Psoas muscle (tissue), 8 donors: ENCODE results near the gene PDE8B. TPM values are rescaled to one million over a fixed set of nuclear protein-coding genes. Genes with fewer than 3 reads are reported as not detected.

Source experiments
- ATAC-seq, 4 donors: fragments of 200-7000 bp; cut with Tn5 transposase; one replicate each; pipeline ENCODE4 v1.9.1; 2020; ENCODE audit warnings: moderate library complexity in 3 of 4, mild to moderate bottlenecking in 2 of 4
- DNase-seq, 2 donors: peaks; one replicate each; pipeline ENCODE4 v3.0.0-alpha.2; 2020
- H3K27ac ChIP-seq: fragments of 200-600 bp; one replicate; pipeline ENCODE4 v1.8.0; 2022
- H3K27me3 ChIP-seq, 3 donors: fragments of 200-600 bp in 1 of 3; one replicate each; pipeline versions ENCODE4 v1.6.1 to v1.8.0; 2013 to 2022; ENCODE audit warnings: low read length in 2 of 3, mild to moderate bottlenecking in 2 of 3, moderate library complexity in 1 of 3; ENCODE audit not compliant: insufficient read depth in 3 of 3
- H3K36me3 ChIP-seq, 2 donors: fragments of 200-600 bp in 1 of 2; one replicate each; pipeline versions ENCODE4 v1.6.1 to v1.8.0; 2013 to 2022; ENCODE audit warnings: low read depth in 1 of 2, mild to moderate bottlenecking in 1 of 2, moderate library complexity in 1 of 2; ENCODE audit not compliant: insufficient read depth in 1 of 2
- H3K4me1 ChIP-seq: fragments of 200-600 bp; one replicate; pipeline ENCODE4 v1.8.0; 2022
- H3K4me3 ChIP-seq: fragments of 200-600 bp; one replicate; pipeline ENCODE4 v1.8.0; 2022; ENCODE audit warnings: mild to moderate bottlenecking
- H3K9me3 ChIP-seq: fragments of 200-600 bp; one replicate; pipeline ENCODE4 v1.8.0; 2022
- WGBS, 3 donors: extraction: QIAGEN DNeasy Blood & Tissue Kit; methylation state at CpG; one replicate each; pipeline versions ENCODE4 v1.1.6 to v1.1.7; 2013; 5-methylcytosine and 5-hydroxymethylcytosine counted together
- intact Hi-C, 2 donors: fragments of 100-400 bp; cut with DNase I; formaldehyde crosslinking; loops; one replicate each; pipeline versions ENCODE4 v1.11.0 to v1.14.2; 2022
- polyA plus RNA-seq, 3 donors: library from polyadenylated mRNA; stranded (reverse); fragments of 200-250 nt; gene quantifications; one replicate each; pipeline ENCODE4 v1.2.3, GENCODE V29; 2013
- total RNA-seq, 4 donors: library from RNA; stranded (reverse); fragmentation: NEBNext Ultra II Directional in 2 of 4; extraction: Animal tissue kit (Norgen Biotek cat#: 25700) in 2 of 4; gene quantifications; one replicate each; pipeline versions ENCODE4 v1.2.1 to v1.2.4, GENCODE V29; 2021 to 2023
- TF ChIP-seq, protein P1 (sequence below): fragments of 200-600 bp; IDR thresholded peaks from one replicate; pipeline ENCODE4 v1.8.0; 2022; ENCODE audit warnings: antibody characterized with exemption
- donor health status: healthy with polysubstance abuse.
- donor health status: DM: no; HTN: no; CAD: no; lungs with moderate emphysema.
- donor health status: Bipolar disorder and iron deficiency.
- donor health status: healthy.
- donor health status: DM: yes; HTN: yes; CAD: no.
- donor health status: DM: no; HTN: no; CAD: no.
- donor health status: DM: no; HTN: no; CAD: no.
- donor health status: DM: yes; HTN: yes; CAD: no.

Gene PDE8B
- total and polyA plus RNA-seq, 7 donors = 0.12 to 2.9 (median 0.46) TPM

DNA sequence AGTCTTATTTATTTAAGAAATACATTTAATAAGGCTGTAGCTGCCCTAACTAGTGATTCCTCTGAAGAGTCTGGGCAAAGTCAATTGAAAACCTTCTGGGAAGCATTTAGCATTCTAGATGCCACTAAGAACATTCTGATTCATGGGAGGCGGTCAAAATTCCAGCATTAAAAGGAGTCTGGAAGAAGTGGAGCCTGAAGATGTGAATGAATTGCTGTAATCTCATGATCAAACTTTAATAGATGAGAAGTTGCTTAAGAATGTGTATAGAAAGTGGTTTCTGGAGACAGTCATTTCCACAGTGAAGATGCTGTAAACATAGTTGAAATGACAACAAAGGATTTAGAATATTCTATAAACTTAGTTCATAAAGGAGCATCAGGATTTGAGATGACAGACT is 220.2 kb downstream of the PDE8B start:
- Histone ChIP-seq H3K4me3 (no peak overlapping the region), H3K36me3 (peaks cover 11 to 85% of the 10 kb centered on the region in 2 donors), H3K4me1 (no peaks in the 10 kb centered on the region), H3K27ac (no peak overlapping the region), H3K27me3 (no peaks in the 10 kb centered on the region), H3K9me3 (no peaks in the 10 kb centered on the region)
- ATAC-seq (no peak), DNase-seq (no peak)
- TF ChIP-seq, protein P1, sequence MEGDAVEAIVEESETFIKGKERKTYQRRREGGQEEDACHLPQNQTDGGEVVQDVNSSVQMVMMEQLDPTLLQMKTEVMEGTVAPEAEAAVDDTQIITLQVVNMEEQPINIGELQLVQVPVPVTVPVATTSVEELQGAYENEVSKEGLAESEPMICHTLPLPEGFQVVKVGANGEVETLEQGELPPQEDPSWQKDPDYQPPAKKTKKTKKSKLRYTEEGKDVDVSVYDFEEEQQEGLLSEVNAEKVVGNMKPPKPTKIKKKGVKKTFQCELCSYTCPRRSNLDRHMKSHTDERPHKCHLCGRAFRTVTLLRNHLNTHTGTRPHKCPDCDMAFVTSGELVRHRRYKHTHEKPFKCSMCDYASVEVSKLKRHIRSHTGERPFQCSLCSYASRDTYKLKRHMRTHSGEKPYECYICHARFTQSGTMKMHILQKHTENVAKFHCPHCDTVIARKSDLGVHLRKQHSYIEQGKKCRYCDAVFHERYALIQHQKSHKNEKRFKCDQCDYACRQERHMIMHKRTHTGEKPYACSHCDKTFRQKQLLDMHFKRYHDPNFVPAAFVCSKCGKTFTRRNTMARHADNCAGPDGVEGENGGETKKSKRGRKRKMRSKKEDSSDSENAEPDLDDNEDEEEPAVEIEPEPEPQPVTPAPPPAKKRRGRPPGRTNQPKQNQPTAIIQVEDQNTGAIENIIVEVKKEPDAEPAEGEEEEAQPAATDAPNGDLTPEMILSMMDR = no peak
- WGBS, 3 donors = 97 to 100% (median 100%) methylated on average over 1 of the region's 1 CpG
- intact Hi-C loops = no loop called here

DNA sequence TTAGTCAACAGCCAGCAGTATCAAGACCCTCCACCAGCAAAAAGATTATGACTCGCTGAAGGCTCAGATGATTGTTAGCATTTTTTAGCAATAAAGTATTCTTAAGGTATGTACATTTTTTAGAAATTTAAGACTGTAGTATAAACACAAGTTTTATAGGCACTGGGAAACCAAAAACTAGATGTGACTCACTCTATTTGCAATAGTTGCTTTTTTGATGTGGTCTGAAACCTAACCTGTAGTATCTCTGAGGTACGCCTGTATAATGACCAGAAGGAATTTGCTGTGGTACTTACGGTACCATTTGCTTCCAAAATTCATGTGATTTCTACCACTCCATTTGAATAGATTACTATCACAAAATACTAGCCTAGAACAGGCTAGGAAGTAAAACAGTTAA is 220.8 kb downstream of the PDE8B start:
- Histone ChIP-seq H3K4me3 (no peak overlapping the region), H3K27ac (no peak overlapping the region), H3K4me1 (no peaks in the 10 kb centered on the region), H3K36me3 (peaks cover 11 to 85% of the 10 kb centered on the region in 2 donors), H3K27me3 (no peaks in the 10 kb centered on the region), H3K9me3 (no peaks in the 10 kb centered on the region)
- DNase-seq (no peak), ATAC-seq (no peak)
- 96 to 100% (median 98%) methylated on average over 3 of the region's 3 CpGs for WGBS, 3 donors
- TF ChIP-seq, protein P1 = no peak
- intact Hi-C loops = no loop called here

DNA sequence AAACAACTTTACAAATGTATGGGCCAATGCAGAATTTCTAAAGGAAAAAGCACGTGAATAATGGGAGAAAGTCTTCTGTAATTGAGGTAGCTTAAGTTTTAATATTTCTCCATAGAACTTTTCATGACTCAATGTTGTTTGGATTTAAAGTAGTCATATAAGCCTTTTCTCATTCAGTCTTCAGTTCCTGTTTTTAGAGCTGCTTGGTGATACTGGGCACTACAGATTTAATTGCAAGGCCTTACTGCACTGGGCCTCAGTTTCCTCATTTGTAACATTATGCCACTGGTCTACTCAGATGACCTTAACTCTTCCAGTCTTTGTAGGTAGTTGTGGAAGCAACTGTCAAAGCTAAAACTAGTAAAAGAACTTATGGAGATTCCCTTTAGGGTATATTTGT is 221.2 kb downstream of the PDE8B start:
- intact Hi-C loops = no loop called here
- TF ChIP-seq, protein P1 = no peak
- DNase-seq (no peak), ATAC-seq (no peak)
- H3K9me3 ChIP-seq = no peaks in the 10 kb centered on the region
- no peak overlapping the region for H3K27ac ChIP-seq
- no peaks in the 10 kb centered on the region for H3K4me1 ChIP-seq
- no peak overlapping the region for H3K4me3 ChIP-seq
- WGBS, 3 donors = 91 to 100% (median 96%) methylated on average over 1 of the region's 1 CpG
- peaks cover 7 to 85% of the 10 kb centered on the region in 2 donors for H3K36me3 ChIP-seq
- no peaks in the 10 kb centered on the region for H3K27me3 ChIP-seq

DNA sequence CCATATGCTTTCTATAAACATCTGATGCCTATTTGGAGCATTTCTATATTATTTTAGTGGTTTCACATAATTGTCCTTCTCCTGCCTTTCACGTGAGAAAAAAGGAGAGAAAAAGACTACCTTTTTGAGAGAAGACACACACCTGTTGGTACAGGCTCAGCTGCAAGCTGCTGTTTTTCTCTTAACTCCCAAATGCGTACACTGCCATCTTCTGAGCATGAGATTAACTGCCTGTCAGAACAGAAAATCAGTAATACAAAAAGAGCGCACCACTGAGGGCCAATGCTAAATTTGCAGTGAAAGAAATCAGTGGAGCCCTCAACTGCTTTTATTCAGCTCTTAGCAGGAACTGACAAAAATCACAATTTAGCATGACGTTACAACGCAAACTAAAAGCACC is 226.7 kb downstream of the PDE8B start:
- no peak for DNase-seq
- Histone ChIP-seq H3K4me3 (no peak overlapping the region), H3K36me3 (peaks cover 6 to 78% of the 10 kb centered on the region in 2 donors), H3K27me3 (no peaks in the 10 kb centered on the region), H3K27ac (no peak overlapping the region), H3K4me1 (no peaks in the 10 kb centered on the region), H3K9me3 (no peaks in the 10 kb centered on the region)
- no peak for ATAC-seq
- WGBS, 3 donors = 82 to 83% (median 83%) methylated on average over 5 of the region's 5 CpGs
- intact Hi-C loops = no loop called here
- TF ChIP-seq, protein P1 = no peak

DNA sequence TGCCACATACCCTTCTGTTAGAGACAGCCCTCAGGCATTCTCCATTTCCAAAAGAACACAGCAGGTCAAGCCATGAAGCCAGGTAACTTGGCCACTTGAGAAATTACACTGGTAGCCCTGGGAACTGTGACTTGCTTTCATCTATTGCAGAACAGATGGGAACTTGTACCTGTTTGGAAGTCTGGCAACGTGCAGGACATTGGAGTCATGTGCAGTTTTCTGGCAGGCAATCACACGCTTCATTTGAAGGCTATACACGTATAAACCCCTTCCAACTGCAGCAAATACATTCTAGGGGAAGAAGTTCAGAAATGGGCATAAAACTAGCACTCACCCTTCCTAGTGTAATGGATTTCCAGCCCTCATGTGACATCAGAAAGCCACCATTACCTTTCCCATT is 227.6 kb downstream of the PDE8B start:
- ATAC-seq (no peak), DNase-seq (no peak)
- TF ChIP-seq, protein P1 = no peak
- Histone ChIP-seq H3K4me3 (no peak overlapping the region), H3K4me1 (no peaks in the 10 kb centered on the region), H3K27me3 (no peaks in the 10 kb centered on the region), H3K27ac (no peak overlapping the region), H3K9me3 (no peaks in the 10 kb centered on the region), H3K36me3 (peaks cover 6 to 69% of the 10 kb centered on the region in 2 donors)
- intact Hi-C loops = no loop called here
- WGBS, 3 donors = 65 to 84% (median 69%) methylated on average over 3 of the region's 3 CpGs
